ENCODE measurements around the gene ALDH1L2.
"Not testable (repeated sequence)": the region's sequence is repeated elsewhere in the genome, so short reads cannot be mapped to it uniquely, and the experiment has no call there.

Gene ALDH1L2

DNA sequence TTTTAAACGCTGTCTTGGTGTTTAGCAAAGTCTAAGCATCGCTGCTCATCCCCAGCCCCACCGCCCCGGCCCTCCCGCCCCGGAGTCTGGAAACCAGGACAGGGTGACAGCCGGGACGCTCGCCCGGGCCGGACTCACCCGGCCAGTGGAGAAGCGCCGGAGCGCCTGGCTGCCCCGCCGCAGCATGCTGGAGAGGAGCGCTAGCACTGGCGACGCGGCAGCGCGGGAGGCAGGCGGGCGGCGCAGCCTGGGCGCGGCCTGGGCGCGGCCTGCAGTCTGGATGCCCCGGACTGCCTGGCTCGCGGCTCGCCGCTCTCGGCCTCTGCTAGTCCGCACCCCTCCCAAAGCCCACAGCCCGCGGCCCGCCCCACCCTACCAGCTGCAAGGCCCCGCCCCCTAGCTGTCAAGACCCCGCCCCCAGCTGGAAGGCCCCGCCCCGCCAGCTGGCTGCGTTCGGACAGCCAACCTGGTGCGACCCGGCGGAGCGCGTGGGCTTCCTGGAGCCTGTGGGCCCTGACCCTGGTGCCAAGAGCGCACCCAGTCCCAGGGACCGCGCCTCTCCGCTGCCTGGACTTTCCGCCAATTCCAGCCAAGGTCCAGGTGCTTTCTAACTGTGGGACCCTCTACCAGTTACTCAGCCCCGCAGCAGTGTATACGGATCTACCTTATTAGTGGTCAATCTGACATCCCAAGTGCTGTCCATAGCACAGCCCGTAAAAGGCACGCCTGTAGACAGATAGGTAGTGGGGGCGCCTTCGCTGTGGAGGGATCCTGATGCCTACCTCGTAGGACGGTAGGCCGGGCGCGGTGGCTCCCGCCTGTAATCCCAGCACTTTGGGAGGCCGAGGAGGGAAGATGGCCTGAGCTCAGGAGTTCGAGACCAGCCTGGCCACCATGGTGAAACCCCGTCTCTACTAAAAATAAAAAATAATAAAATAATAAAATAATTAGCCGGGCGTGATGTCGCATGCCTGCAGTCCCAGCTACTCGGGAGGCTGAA is at the start of gene ALDH1L2:
ALDH1L2 (minus strand) TSS at position 208 of the 1,000 bp plus-strand sequence; CDS start at position 186, 22 bp downstream.
- DNase-seq (ENCODE audit: extremely low read depth in 1 of 2, low read depth in 1 of 2): peak; percentile 25 to 26

DNA sequence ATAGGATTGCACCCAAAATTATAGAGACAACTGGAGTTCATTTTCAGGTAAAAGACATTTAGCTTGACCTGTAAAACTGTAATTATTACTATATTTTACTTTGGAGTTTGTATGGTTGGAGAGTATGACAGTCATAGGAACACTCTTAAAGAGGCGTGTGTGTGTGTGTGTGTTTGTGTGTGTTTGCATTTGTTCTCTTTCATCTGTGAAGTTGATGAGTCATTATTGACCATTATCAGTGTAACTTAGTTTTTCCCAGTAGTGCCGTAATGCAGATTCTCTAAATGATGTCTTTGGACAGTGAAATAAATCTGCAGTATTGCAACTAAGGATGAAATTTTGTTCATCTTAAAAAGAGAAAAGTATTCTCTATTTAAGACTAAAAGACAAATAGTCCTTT is 36.3 kb upstream of the ALDH1L2 start:
- no peak for DNase-seq (ENCODE audit: extremely low read depth in 1 of 2, low read depth in 1 of 2)

DNA sequence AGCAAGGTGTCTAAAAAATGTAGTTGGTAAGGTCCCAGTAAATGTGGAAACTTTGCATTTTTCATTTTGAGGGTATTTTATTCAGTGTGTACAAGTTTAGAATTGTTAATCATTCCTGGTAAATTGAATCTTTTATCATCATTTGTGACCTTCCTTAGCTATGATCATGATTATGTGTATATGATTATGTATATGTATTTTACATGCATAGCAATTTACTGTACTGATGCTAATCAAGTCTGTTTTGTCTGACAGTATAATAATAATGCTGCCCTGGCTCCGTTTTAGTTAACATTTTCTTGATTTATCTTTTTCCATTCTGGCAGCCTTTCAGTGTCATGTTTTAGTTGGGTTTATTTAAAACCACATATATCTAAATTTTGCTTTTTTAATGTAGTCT is 32.7 kb upstream of the ALDH1L2 start:
- DNase-seq (ENCODE audit: extremely low read depth in 1 of 2, low read depth in 1 of 2): no peak

DNA sequence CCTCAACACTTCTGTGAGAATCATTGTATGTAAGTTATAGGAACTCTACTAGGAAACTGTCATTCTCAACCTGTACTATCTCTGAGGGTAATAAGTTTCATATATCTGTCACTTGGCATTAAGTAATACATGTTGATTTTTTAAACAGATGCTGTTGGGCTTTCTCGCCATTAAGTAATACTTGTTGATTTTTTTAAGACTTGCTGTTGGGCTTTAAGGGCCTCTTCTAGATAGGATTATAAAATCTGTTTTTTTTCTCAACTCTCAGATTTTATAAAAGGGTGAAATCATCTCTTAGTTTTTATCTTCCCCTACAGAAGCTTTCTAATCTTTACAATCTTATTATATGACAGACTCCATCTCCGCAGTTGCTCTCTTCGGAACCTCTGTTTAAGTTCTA is 28.8 kb upstream of the ALDH1L2 start:
- no peak for DNase-seq (ENCODE audit: extremely low read depth in 1 of 2, low read depth in 1 of 2)

DNA sequence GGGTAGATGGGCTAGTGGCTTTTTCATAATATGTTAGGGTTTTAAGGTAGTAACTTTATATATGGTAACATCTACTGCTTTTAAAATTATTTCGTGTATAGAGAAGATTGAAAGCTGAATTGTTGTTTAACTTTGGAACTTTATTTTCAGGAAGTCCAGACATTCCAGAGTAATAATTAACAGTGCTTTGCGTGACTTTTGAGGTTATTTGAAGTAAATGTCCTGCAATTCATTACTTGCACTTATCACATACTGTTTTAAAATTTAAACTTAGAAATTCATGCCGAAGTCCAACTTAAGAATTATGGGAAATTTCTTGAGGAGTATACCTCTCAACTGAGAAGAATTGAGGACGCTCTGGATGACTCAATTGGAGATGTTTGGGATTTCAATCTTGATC is 26.6 kb upstream of the ALDH1L2 start:
- no peak for DNase-seq (ENCODE audit: extremely low read depth in 1 of 2, low read depth in 1 of 2)

DNA sequence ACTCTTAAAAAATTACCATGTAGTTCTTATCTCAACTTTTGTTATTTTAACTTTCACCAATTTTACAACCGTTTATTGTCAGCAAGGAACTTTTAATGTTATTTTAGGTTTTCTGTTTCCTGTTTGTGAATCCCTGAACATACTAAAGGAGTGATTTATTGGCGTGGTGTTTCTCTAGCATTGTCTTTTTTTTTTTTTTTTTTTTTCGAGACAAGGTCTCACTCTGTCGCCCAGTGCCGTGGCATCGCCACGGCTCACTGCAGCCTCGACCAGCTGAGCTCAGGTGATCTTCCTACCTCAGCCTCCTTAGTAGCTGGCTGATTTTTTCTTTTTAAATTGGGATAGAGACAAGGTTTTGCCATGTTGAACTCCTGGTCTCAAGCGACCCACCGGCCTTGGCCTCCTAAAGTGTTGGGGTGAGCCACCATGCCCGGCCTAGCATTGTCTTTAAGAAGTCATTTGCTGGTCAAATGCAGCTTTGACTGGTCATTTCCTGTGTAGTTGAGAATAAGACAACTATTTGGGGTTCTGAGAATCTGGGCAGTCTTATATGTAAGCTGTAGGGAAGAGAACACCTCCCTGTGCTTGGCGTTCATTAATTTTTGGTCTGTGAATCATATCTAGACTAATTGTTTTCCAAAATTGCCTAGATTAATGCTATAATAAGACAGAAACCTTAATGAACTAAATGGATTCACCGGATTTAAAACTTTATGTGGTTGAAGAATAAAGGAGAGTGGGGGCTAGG is 25.4 kb upstream of the ALDH1L2 start:
- no peak for DNase-seq (ENCODE audit: extremely low read depth in 1 of 2, low read depth in 1 of 2)

DNA sequence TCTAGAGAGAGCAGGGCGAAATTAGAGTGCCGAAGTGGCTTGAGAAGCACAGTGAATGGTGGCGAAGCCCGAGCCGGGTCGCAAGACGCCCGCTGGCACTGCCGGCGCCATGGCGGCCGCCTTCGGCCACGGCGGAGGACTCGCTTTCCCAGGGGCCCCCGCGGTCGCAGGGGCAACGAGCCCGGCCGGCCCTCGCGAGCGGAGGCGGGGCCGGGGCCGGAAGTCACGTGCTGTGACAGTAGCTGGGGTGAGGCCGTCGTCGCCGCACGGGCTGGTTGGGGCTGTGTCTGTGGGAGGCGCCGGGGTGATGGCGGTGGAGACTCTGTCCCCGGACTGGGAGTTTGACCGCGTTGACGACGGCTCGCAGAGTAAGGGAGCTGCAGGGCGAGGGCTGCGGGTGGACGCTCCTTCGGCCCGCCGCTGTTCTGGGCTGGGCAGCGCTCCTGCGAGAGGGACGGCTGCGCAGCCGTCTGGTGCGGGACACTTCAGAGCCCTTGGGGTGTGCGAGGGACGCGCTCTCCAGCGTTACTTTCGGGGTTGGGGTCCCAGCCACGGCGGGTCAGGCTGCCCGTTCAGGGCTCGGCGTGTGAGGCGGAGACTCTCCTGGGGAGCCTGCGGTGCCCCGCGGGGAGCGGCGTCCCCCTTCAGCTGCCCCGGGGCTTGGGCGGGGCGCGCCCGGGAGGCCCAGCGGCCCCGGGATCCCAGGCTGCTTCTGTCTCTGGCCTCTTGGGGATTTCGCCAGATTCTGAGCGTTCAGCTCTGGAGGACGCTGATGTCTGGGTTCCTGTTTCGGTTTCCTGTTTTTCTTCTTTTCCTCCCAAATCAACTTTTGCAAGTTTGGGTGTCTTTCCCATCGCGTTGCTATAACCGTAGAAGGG is 23.5 kb upstream of the ALDH1L2 start, which contains the start of gene WASHC4:
WASHC4 (plus strand) TSS at position 238 of the 878 bp plus-strand sequence; CDS start at position 308, 70 bp downstream.
- peak; percentile 86 to 89 for DNase-seq (ENCODE audit: extremely low read depth in 1 of 2, low read depth in 1 of 2)

DNA sequence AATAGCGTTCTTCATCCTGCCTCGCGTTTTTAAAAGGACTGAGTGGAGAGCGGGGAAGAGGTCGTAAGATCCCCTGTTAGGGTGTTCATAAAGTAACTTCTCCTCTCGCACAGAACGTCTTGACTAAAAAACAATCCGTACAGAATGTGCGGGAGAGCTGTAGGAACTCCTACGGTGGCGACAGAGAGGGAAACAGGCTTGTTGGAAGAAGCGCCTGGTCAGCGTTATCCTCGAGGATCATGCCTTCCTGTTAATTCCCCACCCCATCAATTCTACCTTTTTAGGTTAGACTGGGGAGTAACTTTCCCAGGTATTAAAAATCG is 22.9 kb upstream of the ALDH1L2 start:
- DNase-seq (ENCODE audit: extremely low read depth in 1 of 2, low read depth in 1 of 2): no peak

DNA sequence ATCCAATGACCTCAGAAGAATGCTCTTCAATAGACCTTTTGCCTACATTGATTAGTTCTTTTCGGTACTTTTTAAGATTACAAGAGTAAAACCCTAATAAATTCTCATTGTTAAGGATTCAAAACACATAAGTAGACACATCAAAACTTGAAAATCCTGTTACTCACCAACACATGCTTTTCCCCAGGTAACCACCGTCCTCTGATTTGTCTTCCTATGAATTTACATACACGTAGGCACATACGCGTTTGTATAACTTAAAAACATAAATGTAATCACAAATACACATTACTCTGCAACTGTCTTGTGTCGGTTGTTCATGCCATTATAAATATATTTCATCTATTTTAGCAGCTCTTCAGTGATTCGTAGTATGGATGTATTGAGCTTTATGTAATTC is 22.4 kb upstream of the ALDH1L2 start:
- DNase-seq (ENCODE audit: extremely low read depth in 1 of 2, low read depth in 1 of 2): no peak

DNA sequence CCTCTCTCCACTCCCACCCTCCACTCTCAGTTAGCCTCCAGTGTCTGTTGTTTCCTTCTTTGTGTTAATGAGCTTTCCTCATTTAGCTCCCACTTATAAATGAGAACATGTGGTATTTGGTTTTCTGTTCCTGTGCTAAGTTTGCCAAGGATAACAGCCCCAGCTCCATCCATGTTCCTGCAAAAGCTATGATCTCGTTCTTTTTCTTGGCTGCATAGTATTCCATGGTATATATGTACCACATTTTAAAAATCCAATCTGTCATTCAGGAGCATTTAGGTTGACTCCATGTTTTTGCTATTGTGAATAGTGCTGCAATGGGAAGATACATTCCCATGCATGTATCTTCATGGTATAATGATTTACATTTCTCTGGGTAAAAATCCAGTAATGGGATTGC is 20.5 kb upstream of the ALDH1L2 start:
- DNase-seq (ENCODE audit: extremely low read depth in 1 of 2, low read depth in 1 of 2): no peak

DNA sequence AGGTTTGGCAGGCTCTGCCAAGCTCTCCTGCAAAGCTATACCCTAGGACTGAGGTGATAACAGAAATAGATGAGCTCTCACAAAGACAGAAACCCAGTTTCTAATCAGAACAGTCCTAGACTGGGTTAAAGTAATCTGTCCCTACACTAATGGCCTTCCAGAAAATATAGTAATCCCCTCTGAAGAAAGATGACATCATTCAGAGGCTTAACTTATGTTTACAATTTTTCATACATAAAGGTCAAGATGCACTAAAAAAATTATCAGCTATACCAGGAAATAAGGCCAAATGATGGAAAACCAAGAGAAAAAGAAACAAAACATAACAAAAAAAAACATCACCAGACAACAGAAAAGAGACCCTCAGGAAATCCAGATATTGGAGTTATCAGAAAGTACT is 18.4 kb upstream of the ALDH1L2 start:
- DNase-seq (ENCODE audit: extremely low read depth in 1 of 2, low read depth in 1 of 2): no peak

DNA sequence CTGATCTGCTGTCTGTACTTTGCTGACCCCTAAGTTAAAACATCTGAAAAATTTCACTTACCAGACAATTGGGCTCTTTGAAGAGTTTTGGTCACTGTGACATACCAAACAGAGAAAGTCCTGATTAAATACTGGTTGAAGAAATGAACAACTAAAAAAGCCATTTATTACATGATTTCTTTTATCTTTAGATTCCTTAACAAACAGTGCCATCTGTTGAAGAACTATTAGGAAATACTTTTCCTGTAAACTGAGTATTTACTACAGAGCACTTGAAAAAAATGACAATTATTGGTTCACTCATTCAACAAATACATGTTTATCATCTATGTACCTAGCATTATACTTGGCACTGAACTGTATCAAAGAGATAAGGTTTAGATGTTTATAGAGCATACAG is 16.7 kb upstream of the ALDH1L2 start:
- no peak for DNase-seq (ENCODE audit: extremely low read depth in 1 of 2, low read depth in 1 of 2)

DNA sequence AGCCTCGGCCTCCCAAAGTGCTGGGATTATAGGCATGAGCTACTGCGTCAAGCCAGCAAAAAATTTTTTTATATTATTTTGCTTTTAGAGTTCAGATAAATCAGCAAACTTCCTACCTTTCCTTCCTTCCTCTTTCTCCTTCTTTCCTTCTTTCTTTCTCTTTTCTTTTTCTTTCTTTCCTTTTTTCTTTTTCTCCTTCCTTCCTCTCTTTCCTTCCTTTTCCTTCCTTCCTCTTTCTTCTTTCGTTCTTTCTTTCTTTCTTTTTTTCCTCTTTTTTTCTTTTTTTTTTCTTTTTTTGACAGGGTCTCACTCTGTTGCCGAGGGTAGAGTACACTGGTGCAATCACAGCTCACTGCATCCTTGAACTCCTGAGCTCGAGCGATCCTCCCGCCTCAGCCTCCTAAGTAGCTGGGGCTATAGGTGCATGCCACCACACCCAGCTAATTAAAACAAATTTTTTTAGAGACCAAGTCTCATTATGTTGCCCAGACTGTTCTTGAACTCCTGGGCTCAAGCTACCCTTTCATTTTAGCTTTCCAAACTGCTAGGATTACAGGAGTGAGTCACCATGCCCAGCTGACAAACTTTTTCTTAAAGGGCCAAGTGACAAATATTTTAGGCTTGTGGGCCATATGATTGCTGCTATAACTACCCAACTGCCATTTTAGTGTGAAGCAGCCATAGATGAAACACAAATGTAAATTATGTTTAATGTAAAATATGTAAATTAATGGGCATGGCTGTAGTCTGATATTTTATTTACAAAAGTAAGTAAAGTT is 16.1 kb upstream of the ALDH1L2 start:
- DNase-seq (ENCODE audit: extremely low read depth in 1 of 2, low read depth in 1 of 2): no peak

DNA sequence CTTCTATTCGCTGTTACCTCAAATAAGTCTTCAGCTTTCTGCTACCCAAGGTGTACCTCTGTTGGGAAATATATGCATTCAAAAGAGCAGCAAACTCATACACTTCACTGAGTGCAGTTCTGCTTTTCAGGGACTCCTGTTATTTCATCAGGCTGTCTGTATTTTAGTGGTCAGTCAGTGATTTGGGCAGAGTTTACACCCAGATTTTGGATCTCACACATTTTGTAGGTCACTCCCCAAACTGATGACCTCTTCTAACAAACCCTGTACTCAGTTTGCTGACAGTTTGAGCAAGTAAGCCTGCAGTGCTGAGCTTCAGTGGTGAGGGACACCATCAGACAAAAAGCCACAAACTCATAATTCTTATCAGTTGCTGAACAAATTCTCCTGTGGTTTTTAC is 15.1 kb upstream of the ALDH1L2 start:
- no peak for DNase-seq (ENCODE audit: extremely low read depth in 1 of 2, low read depth in 1 of 2)

DNA sequence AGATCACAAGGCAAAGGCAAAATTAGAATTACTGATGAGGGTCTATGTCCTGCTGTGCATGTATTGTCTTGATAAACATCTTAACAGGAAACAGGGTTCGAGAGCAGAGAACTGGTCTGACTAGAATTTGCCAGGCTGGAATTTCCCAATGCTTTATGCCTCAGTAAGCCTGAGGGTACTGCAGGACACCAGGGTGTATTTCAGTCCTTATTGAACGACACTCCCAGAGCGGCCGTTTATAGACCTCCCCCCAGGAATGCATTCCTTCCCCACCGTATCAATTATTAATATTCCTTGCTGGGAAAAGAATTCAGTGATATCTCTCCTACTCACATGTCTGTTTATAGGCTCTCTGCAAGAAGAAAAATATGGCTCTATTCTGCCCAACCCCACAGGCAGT is 11.1 kb upstream of the ALDH1L2 start:
- not testable (repeated sequence) for DNase-seq (ENCODE audit: extremely low read depth in 1 of 2, low read depth in 1 of 2)

DNA sequence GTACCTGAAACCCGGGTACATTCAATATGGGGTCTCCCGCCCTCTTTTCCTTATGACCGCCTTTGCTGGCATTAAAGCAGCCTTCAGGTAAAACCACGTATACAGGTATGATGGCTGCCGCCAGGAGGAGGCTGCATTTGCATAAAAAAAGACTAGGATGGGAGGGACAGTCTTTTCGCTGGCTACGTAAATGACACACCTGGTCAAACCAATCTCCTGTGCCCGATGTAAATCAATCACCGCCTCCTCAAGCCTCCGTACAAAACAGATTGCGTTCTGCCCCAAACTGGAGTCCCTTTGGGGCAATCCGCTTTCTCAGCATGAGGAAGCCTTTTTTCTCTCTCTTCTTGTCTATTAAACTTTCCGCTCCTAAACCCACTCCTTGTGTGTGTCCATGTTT is 8.1 kb upstream of the ALDH1L2 start:
- no peak for DNase-seq (ENCODE audit: extremely low read depth in 1 of 2, low read depth in 1 of 2)

DNA sequence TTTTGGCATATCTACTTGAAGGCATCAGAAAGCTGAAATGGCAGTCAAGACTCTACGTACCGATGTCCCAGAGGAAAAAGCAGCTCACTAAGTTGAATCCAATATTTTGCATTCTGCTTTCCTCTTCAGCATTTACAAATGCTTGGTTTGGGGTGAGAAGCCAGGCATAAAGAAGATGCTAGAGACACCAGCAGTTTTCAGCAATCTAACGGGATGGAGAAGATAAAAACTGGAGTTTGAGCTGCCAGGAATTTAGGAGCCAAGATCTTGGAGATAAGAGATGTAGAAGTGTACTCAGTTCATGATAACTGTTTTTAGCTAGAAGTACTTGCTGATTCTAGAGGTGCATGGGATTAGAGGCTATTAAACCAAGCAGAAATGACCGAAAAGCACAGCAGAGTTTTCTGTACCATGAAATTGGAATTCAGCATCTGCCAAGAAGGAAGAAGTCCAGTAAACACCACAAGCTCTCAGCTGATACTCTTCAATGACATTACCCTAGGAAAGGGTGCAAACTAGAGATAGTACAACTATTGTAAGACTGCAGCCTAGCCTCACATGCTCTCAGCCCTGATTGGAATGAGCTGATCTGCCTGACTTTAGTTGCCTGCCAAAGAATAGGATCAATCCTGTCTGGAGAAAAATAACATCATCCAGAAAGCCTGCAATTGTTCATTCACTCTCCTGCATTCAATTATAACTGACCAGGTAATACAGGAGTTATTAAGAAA is 7.4 kb upstream of the ALDH1L2 start:
- DNase-seq (ENCODE audit: extremely low read depth in 1 of 2, low read depth in 1 of 2): no peak

DNA sequence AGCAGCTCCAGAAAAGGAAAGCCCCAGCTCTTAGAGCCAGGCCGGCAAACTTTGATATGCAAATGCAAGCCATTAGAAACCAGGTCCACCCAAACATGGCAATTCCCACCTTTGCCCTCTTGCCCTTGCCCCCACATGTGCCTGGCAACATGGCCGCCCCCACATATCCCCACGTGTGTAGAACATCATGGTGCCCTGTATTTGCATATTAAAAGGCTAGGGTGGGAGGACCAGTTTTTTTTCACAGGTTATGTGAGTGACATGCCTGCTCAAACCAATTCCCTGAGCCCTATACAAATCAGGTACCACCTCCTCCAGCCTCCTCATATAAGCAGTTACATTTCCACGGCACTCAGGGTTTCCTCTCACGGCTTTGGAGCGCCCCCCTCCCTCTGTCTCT is 6.1 kb upstream of the ALDH1L2 start:
- DNase-seq (ENCODE audit: extremely low read depth in 1 of 2, low read depth in 1 of 2): no peak

DNA sequence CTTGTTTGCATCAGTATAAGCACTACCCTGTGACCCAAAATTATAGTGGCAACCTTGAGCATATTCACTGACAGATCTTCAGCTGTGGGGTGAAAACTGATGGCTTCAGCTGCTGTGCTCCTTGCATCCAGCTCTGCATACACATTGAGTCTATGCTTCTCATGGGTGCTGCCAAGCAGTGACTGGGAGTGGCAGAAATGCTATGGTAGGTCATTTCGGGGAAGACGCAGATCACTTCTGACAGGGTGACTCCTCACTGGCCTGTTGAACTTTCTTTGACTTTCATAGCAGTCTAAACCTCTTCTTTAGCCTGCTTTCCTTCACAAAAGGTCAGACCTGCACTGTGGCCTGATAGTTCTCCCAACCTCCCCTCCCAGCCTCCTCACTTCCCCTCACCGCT is 5.6 kb upstream of the ALDH1L2 start:
- no peak for DNase-seq (ENCODE audit: extremely low read depth in 1 of 2, low read depth in 1 of 2)

DNA sequence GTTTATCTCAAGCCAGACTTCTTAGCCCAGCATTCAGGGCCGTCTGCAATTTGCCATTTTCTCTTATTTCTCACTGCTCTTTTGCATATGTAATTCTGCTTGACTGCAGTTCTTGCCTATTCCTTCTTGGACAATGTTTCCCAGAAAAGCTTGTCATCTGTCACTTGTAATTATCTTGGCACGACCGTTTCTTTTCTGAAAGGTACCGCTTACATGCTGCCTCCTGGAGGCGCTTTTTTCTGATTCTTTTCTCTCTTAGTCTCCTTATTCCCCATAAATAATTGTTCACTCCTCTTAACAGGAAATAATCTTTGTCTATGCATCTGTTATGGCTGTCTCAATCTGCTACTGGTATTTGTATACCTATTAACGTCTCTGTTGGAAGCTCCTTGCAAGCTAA is 1.2 kb upstream of the ALDH1L2 start:
- DNase-seq (ENCODE audit: extremely low read depth in 1 of 2, low read depth in 1 of 2): no peak
